Measurements from ENCODE around the gene UNC5C. TPM values are rescaled to one million over a fixed set of nuclear protein-coding genes. Genes with fewer than 3 reads are reported as not detected.

UNC5C gene
- total RNA-seq, 1 donor from 2014 or later, result 2.0 TPM

GRCh38 chr4:95358421-95358820, 190.4 kb downstream of the UNC5C start:
- no peaks in the 10 kb centered on the region for H3K4me1 ChIP-seq
- H3K4me3 ChIP-seq, result no peak overlapping the region
- TF ChIP-seq CTCF (IDR thresholded peaks at IDR 0.05; ENCODE audit: borderline replicate concordance), result no peak
- no peaks in the 10 kb centered on the region for H3K36me3 ChIP-seq
- DNase-seq, result no peak
- no peaks in the 10 kb centered on the region for H3K9me3 ChIP-seq (replicated peaks)
- H3K27me3 ChIP-seq (ENCODE audit: low read depth), result no peaks in the 10 kb centered on the region
- intact Hi-C loops (cut with micrococcal nuclease), result no loop called here
- no peak overlapping the region for H3K27ac ChIP-seq (replicated peaks)

GRCh38 chr4:95355021-95355420, 193.8 kb downstream of the UNC5C start:
- no peaks in the 10 kb centered on the region for H3K27me3 ChIP-seq (ENCODE audit: low read depth)
- H3K9me3 ChIP-seq (replicated peaks), result no peaks in the 10 kb centered on the region
- H3K4me3 ChIP-seq, result no peak overlapping the region
- H3K27ac ChIP-seq (replicated peaks), result no peak overlapping the region
- H3K36me3 ChIP-seq, result no peaks in the 10 kb centered on the region
- TF ChIP-seq CTCF (IDR thresholded peaks at IDR 0.05; ENCODE audit: borderline replicate concordance), result no peak
- H3K4me1 ChIP-seq, result no peaks in the 10 kb centered on the region
- intact Hi-C loops (cut with micrococcal nuclease), result no loop called here
- no peak for DNase-seq

GRCh38 chr4:95348418-95348817, 200.4 kb downstream of the UNC5C start:
- intact Hi-C loops (cut with micrococcal nuclease), result no loop called here
- Histone ChIP-seq H3K27me3 (ENCODE audit: low read depth) (no peaks in the 10 kb centered on the region), H3K4me1 (no peaks in the 10 kb centered on the region), H3K27ac (replicated peaks) (no peak overlapping the region), H3K36me3 (no peaks in the 10 kb centered on the region), H3K4me3 (no peak overlapping the region), H3K9me3 (replicated peaks) (peaks cover 41% of the 10 kb centered on the region)
- no peak for TF ChIP-seq CTCF (IDR thresholded peaks at IDR 0.05; ENCODE audit: borderline replicate concordance)
- no peak for DNase-seq

- Histone ChIP-seq H3K27me3 (ENCODE audit: low read depth) (no peaks in the 10 kb centered on the region), H3K27ac (replicated peaks) (no peak overlapping the region), H3K4me1 (no peaks in the 10 kb centered on the region), H3K4me3 (no peak overlapping the region), H3K9me3 (replicated peaks) (peaks cover 37% of the 10 kb centered on the region), H3K36me3 (no peaks in the 10 kb centered on the region)
- intact Hi-C loops (cut with micrococcal nuclease), result no loop called here
- no peak for TF ChIP-seq CTCF (IDR thresholded peaks at IDR 0.05; ENCODE audit: borderline replicate concordance)
- no peak for DNase-seq
Measured at GRCh38 chr4:95343235-95343634, 205.5 kb downstream of the UNC5C start.

- TF ChIP-seq CTCF (IDR thresholded peaks at IDR 0.05; ENCODE audit: borderline replicate concordance), result no peak
- H3K27me3 ChIP-seq (ENCODE audit: low read depth), result no peaks in the 10 kb centered on the region
- H3K36me3 ChIP-seq, result no peaks in the 10 kb centered on the region
- no peak overlapping the region for H3K27ac ChIP-seq (replicated peaks)
- H3K4me1 ChIP-seq, result no peaks in the 10 kb centered on the region
- H3K4me3 ChIP-seq, result no peak overlapping the region
- peaks cover 6% of the 10 kb centered on the region for H3K9me3 ChIP-seq (replicated peaks)
- intact Hi-C loops (cut with micrococcal nuclease), result no loop called here
- no peak for DNase-seq
Measured at GRCh38 chr4:95340191-95340590, 208.6 kb downstream of the UNC5C start.

GRCh38 chr4:95325665-95326064, 223.1 kb downstream of the UNC5C start:
- H3K27ac ChIP-seq (replicated peaks), result no peak overlapping the region
- H3K4me1 ChIP-seq, result peaks cover 8% of the 10 kb centered on the region
- intact Hi-C loops (cut with micrococcal nuclease), result no loop called here
- no peaks in the 10 kb centered on the region for H3K27me3 ChIP-seq (ENCODE audit: low read depth)
- H3K4me3 ChIP-seq, result no peak overlapping the region
- TF ChIP-seq CTCF (IDR thresholded peaks at IDR 0.05; ENCODE audit: borderline replicate concordance), result no peak
- H3K9me3 ChIP-seq (replicated peaks), result peaks cover 21% of the 10 kb centered on the region
- DNase-seq, result no peak
- no peaks in the 10 kb centered on the region for H3K36me3 ChIP-seq

Measured in left ventricle myocardium inferior (tissue), 1 donor.